Stimulated activated CD8-positive, alpha-beta memory T cell treated with anti-CD3 and anti-CD28 coated beads, Interleukin-2, amount 100 ng/mL, for 1 hour (primary cell): Measurements from ENCODE around the gene GXYLT2.

Source experiments
- DNase-seq, 2 donors: peaks; one replicate each; pipeline ENCODE4 v3.0.0-alpha.2; 2020; ENCODE audit warnings: low read depth in 2 of 2

The GXYLT2 gene

GRCh38 chr3:72932416-72932815 is 44.6 kb downstream of the GXYLT2 start:
- DNase-seq: no peak

GRCh38 chr3:72938471-72939265 is 50.8 kb downstream of the GXYLT2 start:
- no peak for DNase-seq

GRCh38 chr3:72941245-72941644 is 53.4 kb downstream of the GXYLT2 start:
- no peak for DNase-seq

GRCh38 chr3:72942427-72942826 is 54.6 kb downstream of the GXYLT2 start:
- DNase-seq: no peak

GRCh38 chr3:72944696-72945095 is 56.9 kb downstream of the GXYLT2 start:
- no peak for DNase-seq

- no peak for DNase-seq
Measured at GRCh38 chr3:72947715-72948490, 60.1 kb downstream of the GXYLT2 start.

- DNase-seq: no peak
Measured at GRCh38 chr3:72949016-72949415, 61.2 kb downstream of the GXYLT2 start.

- DNase-seq: no peak
Measured at GRCh38 chr3:72950372-72950771, 62.5 kb downstream of the GXYLT2 start.

- no peak for DNase-seq
Measured at GRCh38 chr3:72950801-72951200, 63.0 kb downstream of the GXYLT2 start.

- no peak for DNase-seq
Measured at GRCh38 chr3:72951259-72951722, 63.4 kb downstream of the GXYLT2 start.

- no peak for DNase-seq
Measured at GRCh38 chr3:72953325-72953956, 65.6 kb downstream of the GXYLT2 start.

GRCh38 chr3:72957297-72957696 is 69.5 kb downstream of the GXYLT2 start:
- DNase-seq: no peak

GRCh38 chr3:72959336-72959735 is 71.5 kb downstream of the GXYLT2 start:
- no peak for DNase-seq

- DNase-seq: no peak
Measured at GRCh38 chr3:72960812-72961518, 73.1 kb downstream of the GXYLT2 start.

GRCh38 chr3:72961752-72962151 is 73.9 kb downstream of the GXYLT2 start:
- no peak for DNase-seq

GRCh38 chr3:72962317-72962716 is 74.5 kb downstream of the GXYLT2 start:
- DNase-seq: no peak

- DNase-seq: no peak
Measured at GRCh38 chr3:72964633-72965032, 76.8 kb downstream of the GXYLT2 start.

GRCh38 chr3:72968266-72968664 is 80.4 kb downstream of the GXYLT2 start:
- DNase-seq: no peak

GRCh38 chr3:72969766-72970165 is 81.9 kb downstream of the GXYLT2 start:
- DNase-seq: no peak

GRCh38 chr3:72970942-72971341 is 83.1 kb downstream of the GXYLT2 start:
- DNase-seq: no peak

GRCh38 chr3:72972706-72973030 is 84.8 kb downstream of the GXYLT2 start:
- no peak for DNase-seq
